Measurements from ENCODE around the gene AMOTL1.

DNA sequence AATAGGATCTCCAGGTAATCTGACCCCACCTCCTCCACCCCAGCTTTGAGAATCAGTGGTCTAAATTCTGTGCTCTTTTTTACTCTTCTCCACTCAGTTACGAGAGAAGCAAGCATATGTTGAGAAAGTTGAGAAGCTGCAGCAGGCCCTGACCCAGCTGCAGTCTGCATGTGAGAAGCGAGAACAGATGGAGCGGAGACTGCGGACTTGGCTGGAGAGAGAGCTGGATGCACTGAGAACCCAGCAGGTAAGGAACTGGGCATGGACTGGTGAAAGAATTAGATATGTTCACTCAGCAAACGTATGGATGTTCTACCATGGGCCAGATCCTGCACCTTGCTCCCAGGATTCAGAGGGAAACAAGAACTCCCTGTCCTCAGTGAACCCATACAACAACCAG is 85.7 kb downstream of the AMOTL1 start:
- TF ChIP-seq, protein P1, sequence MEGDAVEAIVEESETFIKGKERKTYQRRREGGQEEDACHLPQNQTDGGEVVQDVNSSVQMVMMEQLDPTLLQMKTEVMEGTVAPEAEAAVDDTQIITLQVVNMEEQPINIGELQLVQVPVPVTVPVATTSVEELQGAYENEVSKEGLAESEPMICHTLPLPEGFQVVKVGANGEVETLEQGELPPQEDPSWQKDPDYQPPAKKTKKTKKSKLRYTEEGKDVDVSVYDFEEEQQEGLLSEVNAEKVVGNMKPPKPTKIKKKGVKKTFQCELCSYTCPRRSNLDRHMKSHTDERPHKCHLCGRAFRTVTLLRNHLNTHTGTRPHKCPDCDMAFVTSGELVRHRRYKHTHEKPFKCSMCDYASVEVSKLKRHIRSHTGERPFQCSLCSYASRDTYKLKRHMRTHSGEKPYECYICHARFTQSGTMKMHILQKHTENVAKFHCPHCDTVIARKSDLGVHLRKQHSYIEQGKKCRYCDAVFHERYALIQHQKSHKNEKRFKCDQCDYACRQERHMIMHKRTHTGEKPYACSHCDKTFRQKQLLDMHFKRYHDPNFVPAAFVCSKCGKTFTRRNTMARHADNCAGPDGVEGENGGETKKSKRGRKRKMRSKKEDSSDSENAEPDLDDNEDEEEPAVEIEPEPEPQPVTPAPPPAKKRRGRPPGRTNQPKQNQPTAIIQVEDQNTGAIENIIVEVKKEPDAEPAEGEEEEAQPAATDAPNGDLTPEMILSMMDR (IDR thresholded peaks at IDR 0.05; ENCODE audit: borderline replicate concordance, extremely low read depth, low read length, poor library complexity, severe bottlenecking): no peak
- no peak for TF ChIP-seq EZH2 (IDR thresholded peaks at IDR 0.05; ENCODE audit: borderline replicate concordance, low read depth, low read length, severe bottlenecking)
